GM19240 (cell line): ENCODE measurements around the gene XRCC1.

Experiments
- DNase-seq: peaks from one replicate; pipeline ENCODE4 v3.0.0; 2011; ENCODE audit warnings: low spot score; ENCODE audit not compliant: insufficient read length

The XRCC1 gene, protein sequence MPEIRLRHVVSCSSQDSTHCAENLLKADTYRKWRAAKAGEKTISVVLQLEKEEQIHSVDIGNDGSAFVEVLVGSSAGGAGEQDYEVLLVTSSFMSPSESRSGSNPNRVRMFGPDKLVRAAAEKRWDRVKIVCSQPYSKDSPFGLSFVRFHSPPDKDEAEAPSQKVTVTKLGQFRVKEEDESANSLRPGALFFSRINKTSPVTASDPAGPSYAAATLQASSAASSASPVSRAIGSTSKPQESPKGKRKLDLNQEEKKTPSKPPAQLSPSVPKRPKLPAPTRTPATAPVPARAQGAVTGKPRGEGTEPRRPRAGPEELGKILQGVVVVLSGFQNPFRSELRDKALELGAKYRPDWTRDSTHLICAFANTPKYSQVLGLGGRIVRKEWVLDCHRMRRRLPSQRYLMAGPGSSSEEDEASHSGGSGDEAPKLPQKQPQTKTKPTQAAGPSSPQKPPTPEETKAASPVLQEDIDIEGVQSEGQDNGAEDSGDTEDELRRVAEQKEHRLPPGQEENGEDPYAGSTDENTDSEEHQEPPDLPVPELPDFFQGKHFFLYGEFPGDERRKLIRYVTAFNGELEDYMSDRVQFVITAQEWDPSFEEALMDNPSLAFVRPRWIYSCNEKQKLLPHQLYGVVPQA

DNA sequence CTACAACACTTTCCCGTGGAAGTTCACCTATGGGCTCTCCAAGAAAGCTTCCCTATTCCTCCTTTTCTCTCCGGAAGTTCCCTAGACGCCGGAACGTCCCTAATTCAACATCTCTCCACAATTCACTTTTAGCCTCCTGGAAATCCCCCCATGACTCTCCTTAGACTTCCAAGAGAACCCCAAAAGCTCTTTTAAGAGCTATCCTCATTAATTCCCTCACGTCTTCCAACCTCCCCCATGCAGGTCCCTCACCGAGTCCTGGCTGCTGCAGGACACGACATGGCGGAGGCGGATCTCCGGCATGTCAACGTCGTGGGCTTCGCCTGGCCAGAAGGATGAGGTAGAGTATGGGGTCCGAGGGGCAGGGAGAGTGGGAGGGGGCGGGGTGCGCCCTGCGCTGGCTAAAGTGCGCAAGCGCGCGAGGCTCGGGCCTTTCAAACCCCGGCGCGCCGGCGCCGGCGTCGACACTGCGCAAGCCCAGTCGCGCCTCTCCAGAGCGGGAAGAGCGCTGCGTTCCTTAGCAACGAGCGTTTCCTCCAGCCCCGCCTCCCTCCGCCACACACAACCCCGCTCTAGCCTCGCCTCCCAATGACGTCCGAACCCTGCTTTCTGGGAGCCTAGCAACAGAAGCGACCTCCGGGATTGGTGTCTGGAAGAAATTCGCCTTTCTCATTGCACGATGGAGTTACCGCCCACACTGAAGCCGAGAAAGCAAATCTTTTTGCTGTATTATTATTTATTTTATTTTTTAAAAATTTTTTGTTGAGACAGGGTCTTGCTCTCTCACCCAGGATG is at the start of gene XRCC1, which contains the start of gene PINLYP:
XRCC1 (minus strand) TSS at position 372 of the 795 bp plus-strand sequence; CDS start at position 303, 69 bp downstream.
PINLYP (plus strand) TSS at position 646 of the 795 bp plus-strand sequence. CDS start 1,391 bp downstream, outside the sequence.
- peak; percentile 93 for DNase-seq

DNA sequence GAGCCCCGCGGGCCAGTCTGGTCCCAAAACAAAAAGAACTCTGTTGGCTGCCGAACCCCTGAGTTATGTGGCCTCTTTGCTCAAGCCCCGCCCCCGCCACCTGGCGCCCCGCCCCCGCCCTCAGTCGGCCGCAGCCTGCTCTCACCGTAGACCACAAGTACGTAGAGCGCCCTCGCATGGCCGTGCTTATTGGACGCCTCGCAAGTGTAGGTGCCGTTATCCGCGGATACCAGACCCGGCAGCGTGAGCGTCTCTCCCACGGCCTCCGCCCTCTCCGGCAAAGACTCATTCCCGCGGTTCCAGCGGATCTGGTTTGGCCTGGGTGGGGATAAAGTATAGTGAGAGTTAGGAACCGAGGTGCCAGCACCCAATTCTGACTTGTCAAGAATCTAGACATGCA is 49.6 kb upstream of the XRCC1 start:
- no peak for DNase-seq

- no peak for DNase-seq
Observed at GRCh38 chr19:43623889-43624670, 48.8 kb upstream of the XRCC1 start.

- DNase-seq: no peak
Observed at GRCh38 chr19:43622956-43623355, 47.6 kb upstream of the XRCC1 start.

- no peak for DNase-seq
Observed at GRCh38 chr19:43622070-43622469, 46.7 kb upstream of the XRCC1 start.

GRCh38 chr19:43620061-43621001 is 45.0 kb upstream of the XRCC1 start:
- no peak for DNase-seq

- peak; percentile 91 for DNase-seq
Observed at GRCh38 chr19:43619262-43620060, 44.1 kb upstream of the XRCC1 start, which contains the start of gene ZNF428. TSS of gene ZNF428 (minus strand) at chr19:43619629. CDS start at chr19:43614304, 5,325 bp downstream.

GRCh38 chr19:43618921-43619261 is 43.6 kb upstream of the XRCC1 start:
- peak; percentile 59 for DNase-seq

GRCh38 chr19:43616954-43617353 is 41.6 kb upstream of the XRCC1 start:
- no peak for DNase-seq

DNA sequence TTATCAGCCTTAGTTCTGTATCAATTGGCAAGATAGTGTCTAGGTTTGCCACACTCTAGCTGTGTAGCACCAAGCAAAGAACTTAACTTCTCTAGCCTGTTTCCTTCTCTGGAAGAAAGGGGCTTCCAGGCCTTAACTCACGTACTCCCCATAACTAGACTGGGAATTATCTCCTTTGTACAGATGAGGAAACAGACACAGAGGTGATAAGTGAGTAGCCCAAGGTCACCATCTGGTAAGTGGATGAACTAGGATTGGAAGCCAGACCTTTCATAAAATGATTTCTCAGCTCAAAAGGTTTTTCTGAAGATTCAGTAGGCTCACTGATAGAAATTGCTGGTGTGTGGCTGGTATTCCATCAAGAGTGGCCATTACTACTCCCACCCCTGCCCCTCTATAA is 41.0 kb upstream of the XRCC1 start:
- no peak for DNase-seq

DNA sequence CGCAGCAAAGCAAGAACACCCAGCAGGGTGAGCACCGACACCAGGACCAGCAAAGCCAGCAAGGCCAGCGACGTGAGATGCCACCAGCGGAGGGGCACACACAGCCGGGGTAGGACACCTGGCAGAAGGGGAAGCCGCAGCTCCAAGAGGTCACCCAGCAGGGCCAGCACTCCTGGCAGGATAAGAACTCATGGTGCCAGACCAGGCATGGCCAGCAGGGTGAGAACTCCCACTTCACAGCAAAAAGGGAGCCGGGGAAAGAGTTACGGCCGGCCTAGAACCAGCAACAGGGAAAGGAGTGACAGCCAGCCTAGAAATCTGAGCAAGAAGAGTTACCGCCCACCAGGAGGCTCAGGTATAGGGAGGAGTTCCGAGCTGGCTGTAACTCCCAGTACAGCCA is 37.0 kb upstream of the XRCC1 start:
- DNase-seq: no peak

- DNase-seq: no peak
Observed at GRCh38 chr19:43611788-43612187, 36.5 kb upstream of the XRCC1 start, which contains the start of gene SRRM5. TSS of gene SRRM5 (plus strand) at chr19:43612088. CDS start at chr19:43612122, 34 bp downstream.

DNA sequence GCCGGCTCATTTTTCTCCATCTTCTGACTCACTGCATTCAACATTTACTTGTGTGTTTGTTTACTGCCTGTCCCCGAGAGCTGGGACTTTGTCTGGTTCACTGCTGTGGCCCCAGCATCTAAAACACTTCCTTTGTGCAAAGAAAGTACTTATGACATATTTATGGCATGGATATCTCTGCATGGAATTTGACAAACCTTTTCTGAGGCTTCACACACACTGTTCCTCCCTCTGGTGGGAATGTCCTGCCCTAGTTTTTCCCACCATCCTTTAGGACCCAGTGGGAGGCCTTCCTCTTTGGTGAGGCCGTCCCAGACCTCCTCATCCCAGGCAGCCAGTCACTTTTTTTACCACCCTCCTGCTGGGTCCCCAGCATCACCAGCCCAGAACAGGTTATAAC is 35.2 kb upstream of the XRCC1 start:
- no peak for DNase-seq

DNA sequence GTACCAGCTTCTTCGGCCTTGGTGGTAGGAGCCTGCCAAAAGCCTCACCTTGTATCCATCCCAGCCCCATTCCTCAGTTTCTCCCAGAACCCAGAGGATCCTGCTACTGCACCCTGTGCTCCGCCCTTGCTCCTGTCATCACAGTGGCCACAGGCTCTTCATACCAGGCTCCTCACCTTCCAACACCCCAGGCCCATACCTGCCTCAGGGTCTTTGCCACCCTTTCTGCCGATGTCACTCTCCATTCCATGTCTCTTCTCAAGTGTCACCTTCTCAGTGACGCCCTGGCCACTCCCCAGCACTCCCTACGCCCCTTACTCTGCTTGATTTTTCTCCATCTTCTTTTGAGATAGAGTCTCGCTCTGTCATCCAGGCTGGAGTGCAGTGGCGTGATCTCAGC is 34.5 kb upstream of the XRCC1 start:
- no peak for DNase-seq

DNA sequence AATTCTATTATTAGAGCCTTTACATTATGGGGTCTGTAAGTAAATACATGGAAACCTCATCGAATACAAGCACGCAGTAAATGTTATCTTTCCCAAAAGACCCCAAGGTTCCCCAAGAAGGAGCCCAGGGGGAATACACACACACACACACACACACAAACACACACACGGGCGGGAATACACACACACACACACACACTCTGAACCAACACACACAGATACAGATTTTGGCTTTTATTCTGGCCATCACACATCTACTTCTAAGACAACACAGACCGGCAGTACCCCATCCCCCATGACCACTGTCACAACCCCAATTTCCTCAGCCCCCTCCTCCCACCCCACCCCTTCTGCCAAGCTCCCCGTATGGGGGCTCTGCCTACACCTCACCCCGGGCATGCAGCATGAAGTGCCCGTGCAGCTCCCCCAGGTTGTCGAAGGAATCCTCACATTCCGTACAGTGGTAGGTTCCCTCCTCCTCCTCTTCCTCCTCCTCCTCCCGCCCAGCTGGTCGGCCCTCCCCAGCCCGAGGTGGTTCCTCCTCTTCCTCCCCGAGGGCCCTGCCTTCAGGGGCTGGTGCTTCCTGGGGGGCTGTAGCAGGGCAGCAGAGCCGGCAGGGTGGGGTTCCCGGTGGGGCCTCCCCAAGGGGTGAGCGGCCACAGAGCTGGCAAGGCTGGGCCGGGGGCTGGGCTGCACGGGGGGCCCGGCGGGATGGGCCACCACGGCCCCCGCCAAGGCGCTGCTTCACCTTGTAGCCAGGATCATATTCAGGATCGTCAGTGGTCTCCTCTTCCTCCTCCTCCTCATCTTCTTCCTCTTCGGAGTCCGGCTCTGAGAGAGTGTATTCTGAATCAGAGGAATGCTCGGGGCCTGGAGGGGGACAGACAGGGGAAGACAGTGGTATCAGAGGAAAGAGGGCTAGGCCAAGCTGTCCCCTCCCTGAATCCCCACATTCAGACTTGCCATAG is 32.2 kb upstream of the XRCC1 start:
- DNase-seq: no peak

GRCh38 chr19:43606569-43607229 is 31.4 kb upstream of the XRCC1 start:
- no peak for DNase-seq

DNA sequence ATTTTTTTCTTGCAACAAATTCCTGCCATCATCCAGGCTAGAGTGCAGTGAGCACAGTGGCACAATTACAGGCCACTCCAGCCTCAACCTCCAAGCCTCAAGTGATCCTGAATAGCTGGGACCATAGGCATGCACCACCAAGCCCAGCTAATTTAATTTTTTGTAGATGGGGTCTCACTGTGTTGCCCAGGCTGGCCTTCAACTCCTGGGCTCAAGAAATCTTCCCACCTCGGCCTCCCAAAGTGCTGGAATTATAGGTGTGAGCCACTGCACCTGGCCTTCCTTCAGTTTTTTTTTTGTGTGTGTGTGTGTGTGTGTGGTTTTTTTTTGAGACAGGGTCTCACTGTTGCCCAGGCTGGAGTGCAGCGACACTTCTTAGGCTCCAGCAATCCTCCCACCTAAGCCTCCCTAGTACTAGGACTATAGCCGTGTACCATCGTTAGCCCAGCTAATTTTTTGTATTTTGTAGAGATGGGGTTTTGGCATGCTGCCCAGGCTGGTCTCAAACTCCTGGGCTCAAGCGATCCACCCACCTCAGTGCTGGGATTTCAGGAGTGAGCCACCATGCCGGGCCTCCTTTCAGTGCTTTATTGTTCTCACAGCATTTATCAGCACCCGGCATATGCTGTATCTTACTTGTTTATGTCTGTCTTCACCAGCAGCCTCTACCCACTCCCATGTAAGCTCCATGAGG is 30.7 kb upstream of the XRCC1 start:
- DNase-seq: no peak
